MCF 10A (cell line): ENCODE results near the gene UBAC2. TPM values are rescaled to one million over a fixed set of nuclear protein-coding genes. Genes with fewer than 3 reads are reported as not detected.
"Not testable (repeated sequence)": the region's sequence is repeated elsewhere in the genome, so short reads cannot be mapped to it uniquely, and the experiment has no call there.

Experiments
- BruUV-seq: library from RNA; stranded (reverse); fragments of 400-500 nt; replicated peaks from 2 replicates; lab custom pipeline; 2021; lab: Mats Ljungman, UMichigan
- CTCF ChIA-PET: fragments of 300-600 bp; sonication (Branson Sonifier 250); formaldehyde crosslinking; extraction: SDS; loops from one replicate; lab custom pipeline; 2021; ENCODE audit warnings: antibody characterized with exemption, inconsistent platforms; lab: Yijun Ruan, JAX
- POLR2A ChIA-PET: fragments of 300-600, 350-650 bp; sonication (Branson Sonifier 250); formaldehyde crosslinking; extraction: SDS; loops from one replicate; lab custom pipeline; 2020; ENCODE audit warnings: antibody characterized with exemption, inconsistent platforms; lab: Yijun Ruan, JAX
- DNase-seq: peaks from one replicate; pipeline ENCODE4 v3.0.0-alpha.2; 2018; ENCODE audit not compliant: unreplicated experiment
- H3K27ac Mint-ChIP-seq: one replicate; pipeline ENCODE4 v1.8.0; 2022; ENCODE audit warnings: mild to moderate bottlenecking, low read depth, mixed read lengths; ENCODE audit not compliant: unreplicated experiment
- H3K27me3 Mint-ChIP-seq: one replicate; pipeline ENCODE4 v1.8.0; 2022; ENCODE audit warnings: mixed read lengths; ENCODE audit not compliant: insufficient read depth, unreplicated experiment
- H3K36me3 Mint-ChIP-seq: one replicate; pipeline ENCODE4 v1.8.0; 2022; ENCODE audit warnings: mild to moderate bottlenecking, moderate library complexity, mixed read lengths; ENCODE audit not compliant: insufficient read depth, unreplicated experiment
- H3K4me1 Mint-ChIP-seq: one replicate; pipeline ENCODE4 v1.8.0; 2022; ENCODE audit warnings: mixed read lengths; ENCODE audit not compliant: insufficient read depth, unreplicated experiment
- H3K4me3 Mint-ChIP-seq: one replicate; pipeline ENCODE4 v1.8.0; 2022; ENCODE audit warnings: mild to moderate bottlenecking, moderate library complexity, mixed read lengths; ENCODE audit not compliant: unreplicated experiment
- H3K9me3 Mint-ChIP-seq: one replicate; pipeline ENCODE4 v1.8.0; 2022; ENCODE audit warnings: mixed read lengths; ENCODE audit not compliant: unreplicated experiment
- CTCF ChIP-seq: fragments of 200-600 bp; IDR thresholded peaks from one replicate; pipeline ENCODE4 v1.8.0; 2022; ENCODE audit warnings: antibody characterized with exemption, mild to moderate bottlenecking; ENCODE audit not compliant: unreplicated experiment
- intact Hi-C: fragments of 100-400 bp; cut with micrococcal nuclease; formaldehyde crosslinking; loops from 2 replicates; pipeline ENCODE4 v1.14.1; 2022
- total RNA-seq: library from RNA; stranded (reverse); gene quantifications from 2 replicates; pipeline ENCODE4 v1.2.3, GENCODE V29; 2022

Gene UBAC2
- total RNA-seq, 1 experiment from 2014 or later: 74.7 TPM

- CTCF ChIA-PET: interaction anchor here (0.6 kb wide), 1 partner anchor 58 kb away, joined by 3 read pairs; no protein-coding TSS in a partner anchor
- H3K27ac Mint-ChIP-seq: no peak overlapping the region
These were observed 7.5 kb downstream of the UBAC2 start for GRCh38 chr13:99208185-99208584.

GRCh38 chr13:99208845-99209527 lies 8.3 kb downstream of the UBAC2 start:
- DNase-seq: no peak
- H3K36me3 Mint-ChIP-seq: peaks cover 26% of the 10 kb centered on the region
- no peak overlapping the region for H3K4me3 Mint-ChIP-seq
- intact Hi-C loops: no loop called here
- no peaks in the 10 kb centered on the region for H3K9me3 Mint-ChIP-seq
- CTCF ChIA-PET: interaction anchor here (1.5 kb wide), 1 partner anchor 33 kb away, joined by 7 read pairs; no protein-coding TSS in a partner anchor
- POLR2A ChIA-PET: interaction anchor here (1.0 kb wide), 1 partner anchor 8 kb away, joined by 5 read pairs; the partner anchor contains the start of gene UBAC2
- H3K4me1 Mint-ChIP-seq: peaks cover 25% of the 10 kb centered on the region
- TF ChIP-seq CTCF: no peak
- H3K27ac Mint-ChIP-seq: no peak overlapping the region
- no TSS peak for BruUV-seq
- H3K27me3 Mint-ChIP-seq: no peaks in the 10 kb centered on the region

More at GRCh38 chr13:99208185-99208584, 7.5 kb downstream of the UBAC2 start:
- Mint-ChIP-seq H3K4me3 (no peak overlapping the region), H3K36me3 (peaks cover 29% of the 10 kb centered on the region), H3K9me3 (no peaks in the 10 kb centered on the region), H3K27me3 (no peaks in the 10 kb centered on the region), H3K4me1 (peaks cover 32% of the 10 kb centered on the region)
- POLR2A ChIA-PET: no interaction called here
- BruUV-seq: no TSS peak
- intact Hi-C loops: no loop called here
- no peak for DNase-seq
- TF ChIP-seq CTCF: no peak

GRCh38 chr13:99210627-99211026 lies 10.0 kb downstream of the UBAC2 start:
- H3K9me3 Mint-ChIP-seq, H3K27me3 Mint-ChIP-seq, POLR2A ChIA-PET, DNase-seq, H3K27ac Mint-ChIP-seq, BruUV-seq, intact Hi-C loops, H3K4me3 Mint-ChIP-seq: not testable (repeated sequence)
- H3K36me3 Mint-ChIP-seq: peaks cover 31% of the 10 kb centered on the region
- CTCF ChIA-PET: interaction anchor here (1.5 kb wide), 1 partner anchor 34 kb away, joined by 3 read pairs; no protein-coding TSS in a partner anchor
- peaks cover 11% of the 10 kb centered on the region for H3K4me1 Mint-ChIP-seq

GRCh38 chr13:99211421-99212035 lies 10.9 kb downstream of the UBAC2 start:
- TF ChIP-seq CTCF: no peak
- CTCF ChIA-PET: interaction anchor here (1.5 kb wide), 1 partner anchor 35 kb away, joined by 3 read pairs; no protein-coding TSS in a partner anchor
- Mint-ChIP-seq H3K27me3 (no peaks in the 10 kb centered on the region), H3K36me3 (peaks cover 30% of the 10 kb centered on the region), H3K27ac (no peak overlapping the region), H3K9me3 (no peaks in the 10 kb centered on the region), H3K4me1 (peaks cover 10% of the 10 kb centered on the region), H3K4me3 (no peak overlapping the region)
- POLR2A ChIA-PET: interaction anchor here (0.8 kb wide), 1 partner anchor 10 kb away, joined by 3 read pairs; no protein-coding TSS in a partner anchor
- DNase-seq: no peak
- intact Hi-C loops: no loop called here
- BruUV-seq: no TSS peak
